ENCODE results near the gene TRIM68. TPM values are rescaled to one million over a fixed set of nuclear protein-coding genes. Genes with fewer than 3 reads are reported as not detected.

Gene TRIM68
- total and polyA plus RNA-seq, 2 of the 4 experiments (the other 2 are of a cell fraction) = 8.1 to 8.4 TPM

GRCh38 chr11:4593739-4594138 is 14.3 kb downstream of the TRIM68 start, which contains the start of gene OR52I1:
Gene OR52I1 (plus strand): TSS chr11:4594039. CDS start chr11:4594039, 0 bp downstream.
- 0 out of 2 replicates have a peak, but pooled peaks cover under 1% of the 10 kb centered on the region for H3K36me3 ChIP-seq (ENCODE audit: control insufficient read depth, insufficient read depth, low read length)
- ChIA-PET POLR2A (ENCODE audit: unreplicated experiment) (no interaction called here), CTCF (no interaction called here)
- H3K79me1 ChIP-seq (ENCODE audit: low read depth in 1 of 2, low read length in 2 of 2) = no peaks in the 10 kb centered on the region
- DNase-seq (no peak), ATAC-seq (ENCODE audit: low read depth) (no peak)
- no peak within 1 kb of the TSS for H2BK120ac ChIP-seq (ENCODE audit: low read depth, low read length)
- in situ Hi-C loops (cut with MboI; ENCODE audit: low sequenced_read_pairs) (no loop called here), intact Hi-C loops (cut with micrococcal nuclease) (no loop called here), dilution Hi-C loops (cut with HindIII; ENCODE audit: low sequenced_read_pairs, unreplicated experiment) (no loop called here)
- H4K8ac ChIP-seq (ENCODE audit: low read depth in 2 of 2, low read length in 2 of 2) = no peak within 1 kb of the TSS
- no peak within 1 kb of the TSS for H3K27ac ChIP-seq (ENCODE audit: insufficient read depth, low read length)
- no CpG with 5 or more reads among the region's 1 CpG for WGBS, 2 experiments (ENCODE audit: extremely low coverage in 2 of 2, insufficient read length in 1 of 2)
- no peak within 1 kb of the TSS for H3K4ac ChIP-seq (ENCODE audit: low read depth, low read length)
- H2BK20ac ChIP-seq (ENCODE audit: low read depth, low read length) = no peak within 1 kb of the TSS
- H3K27me3 ChIP-seq (ENCODE audit: control insufficient read depth, insufficient read depth, low read length) = no peaks in the 10 kb centered on the region; the same call in 1 of the 2 replicates
- no TSS peak for BruUV-seq (replicated peaks)
- no peak within 1 kb of the TSS for H2AK9ac ChIP-seq (replicated peaks; ENCODE audit: low read depth, low read length, poor library complexity)
- H2AFZ ChIP-seq (replicated peaks; ENCODE audit: low read length, poor library complexity) = no peak within 1 kb of the TSS
- no peak within 1 kb of the TSS for H4K91ac ChIP-seq (ENCODE audit: insufficient read depth, low read depth, low read length)
- no peak within 1 kb of the TSS for H3K18ac ChIP-seq (ENCODE audit: low read depth, low read length)
- no peak within 1 kb of the TSS for H2BK15ac ChIP-seq (ENCODE audit: low read depth, low read length)
- no peak within 1 kb of the TSS for H3K9ac ChIP-seq (ENCODE audit: low read depth, low read length)
- H3K4me2 ChIP-seq (ENCODE audit: low read depth, low read length) = no peak within 1 kb of the TSS
- H2BK5ac ChIP-seq (ENCODE audit: low read depth, low read length, poor library complexity, severe bottlenecking) = no peak within 1 kb of the TSS
- no peak within 1 kb of the TSS for H2AK5ac ChIP-seq (ENCODE audit: low read depth, low read length)
- TF ChIP-seq MAZ (IDR thresholded peaks at IDR 0.05; ENCODE audit: borderline replicate concordance, low read depth, low read length) (no peak), MAFK (IDR thresholded peaks at IDR 0.05; ENCODE audit: low read depth, low read length) (no peak), CTCF (conservative IDR thresholded peaks at IDR 0.05; ENCODE audit: low read depth, low read length) (no peak), RFX5 (IDR thresholded peaks at IDR 0.05; ENCODE audit: low read depth, low read length) (no peak), CHD1 (IDR thresholded peaks at IDR 0.05; ENCODE audit: low read depth, low read length) (no peak), CEBPB (IDR thresholded peaks at IDR 0.05; ENCODE audit: low read depth, low read length) (no peak), RAD21 (IDR thresholded peaks at IDR 0.05; ENCODE audit: low read length) (no peak), USF2 (IDR thresholded peaks at IDR 0.05; ENCODE audit: low read depth, low read length) (no peak), NFE2L2 (IDR thresholded peaks at IDR 0.05; ENCODE audit: low read depth, low read length) (no peak), ELK1 (IDR thresholded peaks at IDR 0.05; ENCODE audit: borderline replicate concordance, low read depth, low read length) (no peak), RCOR1 (IDR thresholded peaks at IDR 0.05; ENCODE audit: insufficient replicate concordance, low read length) (no peak), SMC3 (IDR thresholded peaks at IDR 0.05; ENCODE audit: low read depth, low read length) (no peak), POLR2A (IDR thresholded peaks at IDR 0.05; ENCODE audit: low read depth, low read length) (no peak), MXI1 (IDR thresholded peaks at IDR 0.05; ENCODE audit: borderline replicate concordance, low read depth, low read length) (no peak), FOS (IDR thresholded peaks at IDR 0.05; ENCODE audit: low read depth, low read length) (no peak), BHLHE40 (IDR thresholded peaks at IDR 0.05; ENCODE audit: low read depth, low read length) (no peak)
- no peaks in the 10 kb centered on the region for H4K20me1 ChIP-seq (ENCODE audit: insufficient read depth, low read length)
- H3K23ac ChIP-seq (ENCODE audit: low read depth, low read length) = no peak within 1 kb of the TSS
- H3K4me3 ChIP-seq (ENCODE audit: insufficient read depth, low read depth, low read length) = no peak within 1 kb of the TSS
- H3K9me1 ChIP-seq (ENCODE audit: insufficient read depth, low read length) = no peaks in the 10 kb centered on the region
- H4K5ac ChIP-seq (ENCODE audit: low read depth, low read length) = no peak within 1 kb of the TSS
- H3K4me1 ChIP-seq (ENCODE audit: control insufficient read depth, insufficient read depth, low read length) = no peaks in the 10 kb centered on the region
- H3K14ac ChIP-seq (replicated peaks; ENCODE audit: low read depth, low read length) = no peak within 1 kb of the TSS
- H3K9me3 ChIP-seq (ENCODE audit: control insufficient read depth, insufficient read depth, low read length) = no peaks in the 10 kb centered on the region
- no peak within 1 kb of the TSS for H3K56ac ChIP-seq (ENCODE audit: extremely low read depth, insufficient read depth, low read length)
